ENCODE results near the gene RGMA. TPM values are rescaled to one million over a fixed set of nuclear protein-coding genes. Genes with fewer than 3 reads are reported as not detected.

RGMA gene
- total and polyA plus RNA-seq, 2 donors (not counting 1 experiment from before 2014, with no cell fraction given), result not detected

GRCh38 chr15:93076217-93076616 lies 12.8 kb downstream of the RGMA start:
- CTCF ChIA-PET, result interaction anchor here (1.3 kb wide), 1 partner anchor 12 kb away, joined by 3 read pairs; no protein-coding TSS in a partner anchor
- no peak overlapping the region for H3K27ac ChIP-seq (ENCODE audit: low read length in 2 of 2)
- intact Hi-C loops (cut with micrococcal nuclease), result no loop called here

DNA sequence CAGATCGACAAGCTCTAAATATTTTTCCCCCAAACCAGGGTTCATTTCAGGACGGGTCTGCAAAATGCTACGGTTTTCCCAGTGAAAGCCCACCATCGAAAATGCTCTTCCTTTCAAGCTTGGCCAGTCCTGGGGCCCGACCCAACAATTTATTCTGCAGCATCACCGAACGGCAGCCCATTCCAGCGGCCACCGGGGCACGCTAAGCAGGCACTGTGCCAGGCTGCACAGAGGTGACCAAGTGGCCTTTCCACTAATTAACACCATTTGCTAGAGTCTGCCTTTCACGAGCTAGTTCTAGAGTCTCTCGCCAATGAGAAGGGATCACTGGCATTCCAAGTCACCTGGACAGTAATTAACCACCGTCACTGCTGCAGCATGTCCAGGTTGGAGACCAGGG lies 14.4 kb downstream of the RGMA start:
- no peaks in the 10 kb centered on the region for H3K9me3 Mint-ChIP-seq (ENCODE audit: insufficient read depth)
- ChIA-PET POLR2A (no interaction called here), CTCF (no interaction called here)
- Histone ChIP-seq H3K27me3 (replicated peaks in 1 of 4; ENCODE audit: control extremely low read depth in 1 of 4, control insufficient read depth in 3 of 4, insufficient read depth in 4 of 4, low read length in 3 of 4) (peaks cover 0 to 37% (median 11%) of the 10 kb centered on the region in 4 experiments), H3K4me3 (ENCODE audit: control extremely low read depth in 1 of 5, extremely low read depth in 1 of 5, insufficient read depth in 1 of 5, low read depth in 2 of 5, low read length in 4 of 5) (no peak overlapping the region), H2AFZ (ENCODE audit: insufficient read depth, low read depth, low read length, poor library complexity, severe bottlenecking) (no peak overlapping the region), H3K4me1 (ENCODE audit: control insufficient read depth in 2 of 2, insufficient read depth in 2 of 2, low read length in 2 of 2) (peaks cover 5 to 11% of the 10 kb centered on the region in 2 donors), H3K79me2 (ENCODE audit: control insufficient read depth, insufficient read depth, low read length) (no peaks in the 10 kb centered on the region), H3K27ac (ENCODE audit: low read length in 2 of 2) (no peak overlapping the region), H3K36me3 (replicated peaks in 1 of 2; ENCODE audit: control extremely low read depth in 1 of 2, control insufficient read depth in 1 of 2, extremely low read depth in 1 of 2, insufficient read depth in 2 of 2, low read length in 1 of 2) (no peaks in the 10 kb centered on the region), H3K9me3 (ENCODE audit: control extremely low read depth in 1 of 3, control insufficient read depth in 2 of 3, insufficient read depth in 1 of 3, low read length in 2 of 3) (no peaks in the 10 kb centered on the region), H4K20me1 (ENCODE audit: control insufficient read depth, insufficient read depth, low read length, poor library complexity, severe bottlenecking) (no peaks in the 10 kb centered on the region), H3K9ac (ENCODE audit: low read length) (no peak overlapping the region), H3K4me2 (replicated peaks; ENCODE audit: low read depth, low read length, poor library complexity, severe bottlenecking) (no peak overlapping the region)
- WGBS (ENCODE audit: insufficient coverage), result 92% methylated on average over 12 of the region's 13 CpGs
- H3K27ac Mint-ChIP-seq, result no peak overlapping the region
- H3K4me1 Mint-ChIP-seq, result peaks cover 13% of the 10 kb centered on the region
- ATAC-seq (ENCODE audit: low read depth) (no peak), DNase-seq (no peak)
- intact Hi-C loops (cut with micrococcal nuclease), result no loop called here
- no peak overlapping the region for H3K4me3 Mint-ChIP-seq
- peaks cover 64% of the 10 kb centered on the region for H3K27me3 Mint-ChIP-seq
- TF ChIP-seq, protein P1, sequence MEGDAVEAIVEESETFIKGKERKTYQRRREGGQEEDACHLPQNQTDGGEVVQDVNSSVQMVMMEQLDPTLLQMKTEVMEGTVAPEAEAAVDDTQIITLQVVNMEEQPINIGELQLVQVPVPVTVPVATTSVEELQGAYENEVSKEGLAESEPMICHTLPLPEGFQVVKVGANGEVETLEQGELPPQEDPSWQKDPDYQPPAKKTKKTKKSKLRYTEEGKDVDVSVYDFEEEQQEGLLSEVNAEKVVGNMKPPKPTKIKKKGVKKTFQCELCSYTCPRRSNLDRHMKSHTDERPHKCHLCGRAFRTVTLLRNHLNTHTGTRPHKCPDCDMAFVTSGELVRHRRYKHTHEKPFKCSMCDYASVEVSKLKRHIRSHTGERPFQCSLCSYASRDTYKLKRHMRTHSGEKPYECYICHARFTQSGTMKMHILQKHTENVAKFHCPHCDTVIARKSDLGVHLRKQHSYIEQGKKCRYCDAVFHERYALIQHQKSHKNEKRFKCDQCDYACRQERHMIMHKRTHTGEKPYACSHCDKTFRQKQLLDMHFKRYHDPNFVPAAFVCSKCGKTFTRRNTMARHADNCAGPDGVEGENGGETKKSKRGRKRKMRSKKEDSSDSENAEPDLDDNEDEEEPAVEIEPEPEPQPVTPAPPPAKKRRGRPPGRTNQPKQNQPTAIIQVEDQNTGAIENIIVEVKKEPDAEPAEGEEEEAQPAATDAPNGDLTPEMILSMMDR (IDR thresholded peaks at IDR 0.05), result no peak
- no peak for TF ChIP-seq EZH2 (IDR thresholded peaks at IDR 0.05; ENCODE audit: borderline replicate concordance, insufficient read depth, low read depth, low read length, poor library complexity, severe bottlenecking)

More at GRCh38 chr15:93076217-93076616, 12.8 kb downstream of the RGMA start:
- DNase-seq (no peak), ATAC-seq (ENCODE audit: low read depth) (no peak)
- TF ChIP-seq EZH2 (IDR thresholded peaks at IDR 0.05; ENCODE audit: borderline replicate concordance, insufficient read depth, low read depth, low read length, poor library complexity, severe bottlenecking), result no peak
- H4K20me1 ChIP-seq (ENCODE audit: control insufficient read depth, insufficient read depth, low read length, poor library complexity, severe bottlenecking), result no peaks in the 10 kb centered on the region
- H3K4me1 ChIP-seq (ENCODE audit: control insufficient read depth in 2 of 2, insufficient read depth in 2 of 2, low read length in 2 of 2), result peaks cover 5 to 11% of the 10 kb centered on the region in 2 donors
- no peaks in the 10 kb centered on the region for H3K79me2 ChIP-seq (ENCODE audit: control insufficient read depth, insufficient read depth, low read length)
- Mint-ChIP-seq H3K9me3 (ENCODE audit: insufficient read depth) (no peaks in the 10 kb centered on the region), H3K27me3 (peaks cover 63% of the 10 kb centered on the region), H3K27ac (no peak overlapping the region), H3K4me3 (no peak overlapping the region), H3K4me1 (peaks cover 13% of the 10 kb centered on the region)
- peaks cover 0 to 40% (median 10%) of the 10 kb centered on the region in 4 experiments for H3K27me3 ChIP-seq (replicated peaks in 1 of 4; ENCODE audit: control extremely low read depth in 1 of 4, control insufficient read depth in 3 of 4, insufficient read depth in 4 of 4, low read length in 3 of 4)
- H3K4me3 ChIP-seq (ENCODE audit: control extremely low read depth in 1 of 5, extremely low read depth in 1 of 5, insufficient read depth in 1 of 5, low read depth in 2 of 5, low read length in 4 of 5), result no peak overlapping the region
- H2AFZ ChIP-seq (ENCODE audit: insufficient read depth, low read depth, low read length, poor library complexity, severe bottlenecking), result no peak overlapping the region
- POLR2A ChIA-PET, result no interaction called here
- WGBS (ENCODE audit: insufficient coverage), result no CpG with 5 or more reads among the region's 1 CpG
- H3K36me3 ChIP-seq (replicated peaks in 1 of 2; ENCODE audit: control extremely low read depth in 1 of 2, control insufficient read depth in 1 of 2, extremely low read depth in 1 of 2, insufficient read depth in 2 of 2, low read length in 1 of 2), result no peaks in the 10 kb centered on the region
- no peaks in the 10 kb centered on the region for H3K9me3 ChIP-seq (ENCODE audit: control extremely low read depth in 1 of 3, control insufficient read depth in 2 of 3, insufficient read depth in 1 of 3, low read length in 2 of 3)
- no peak overlapping the region for H3K4me2 ChIP-seq (replicated peaks; ENCODE audit: low read depth, low read length, poor library complexity, severe bottlenecking)
- no peak overlapping the region for H3K9ac ChIP-seq (ENCODE audit: low read length)
